HG03571 (cell line): ENCODE results near the gene TMEM139.

Experiments
- ATAC-seq: cut with Tn5 transposase; IDR thresholded peaks from one replicate; pipeline ENCODE4 v1.9.1; 2021; ENCODE audit not compliant: unreplicated experiment

TMEM139 gene

DNA sequence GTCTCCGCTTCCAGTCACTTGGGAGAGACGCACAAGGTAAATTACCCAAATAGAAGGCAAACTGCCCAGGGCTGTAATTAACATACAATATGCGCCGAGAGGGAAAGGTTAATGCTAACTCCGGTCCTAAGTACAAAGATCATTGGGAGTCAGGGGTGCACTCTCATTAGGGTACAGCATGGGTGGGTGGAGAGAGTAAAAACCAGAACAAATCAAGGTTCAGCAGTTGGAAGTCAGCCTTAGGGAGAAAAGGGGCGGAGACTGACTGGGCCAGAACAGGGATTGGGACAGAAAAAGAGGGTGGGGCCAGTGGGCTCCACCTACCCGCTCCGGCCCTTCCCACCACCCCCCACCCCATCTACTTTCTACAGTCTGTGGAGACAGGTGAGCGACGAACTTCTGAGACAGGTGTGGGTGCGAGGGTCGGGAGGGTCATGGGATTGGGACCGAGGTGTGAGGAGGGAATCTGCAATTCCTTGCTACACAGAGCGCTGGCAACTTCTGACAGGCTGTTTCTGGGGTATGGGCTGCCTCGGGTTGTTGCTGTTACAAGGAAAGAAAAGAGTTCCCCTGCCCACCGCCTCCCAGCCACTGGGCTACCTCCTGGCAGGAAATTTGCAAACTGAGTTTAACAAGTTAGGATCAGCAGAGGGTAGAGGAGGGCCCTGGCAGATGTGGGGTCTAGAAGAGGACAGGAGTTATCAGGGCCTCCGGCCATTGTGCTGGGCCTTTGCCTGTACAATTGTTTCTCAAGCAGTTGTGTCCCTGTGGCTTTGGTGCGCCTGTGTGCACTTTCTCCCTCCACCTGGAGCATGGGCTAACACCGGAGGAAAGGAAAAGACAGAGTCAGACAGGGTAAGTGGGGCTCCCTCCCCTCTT is at the start of gene TMEM139:
TSS of gene TMEM139 (plus strand) at position 368 of the 879 bp plus-strand sequence. CDS start 1,000 bp downstream, outside the sequence.
- no peak for ATAC-seq

- no peak for ATAC-seq
These were observed 49.2 kb upstream of the TMEM139 start for GRCh38 chr7:143235561-143235960.

DNA sequence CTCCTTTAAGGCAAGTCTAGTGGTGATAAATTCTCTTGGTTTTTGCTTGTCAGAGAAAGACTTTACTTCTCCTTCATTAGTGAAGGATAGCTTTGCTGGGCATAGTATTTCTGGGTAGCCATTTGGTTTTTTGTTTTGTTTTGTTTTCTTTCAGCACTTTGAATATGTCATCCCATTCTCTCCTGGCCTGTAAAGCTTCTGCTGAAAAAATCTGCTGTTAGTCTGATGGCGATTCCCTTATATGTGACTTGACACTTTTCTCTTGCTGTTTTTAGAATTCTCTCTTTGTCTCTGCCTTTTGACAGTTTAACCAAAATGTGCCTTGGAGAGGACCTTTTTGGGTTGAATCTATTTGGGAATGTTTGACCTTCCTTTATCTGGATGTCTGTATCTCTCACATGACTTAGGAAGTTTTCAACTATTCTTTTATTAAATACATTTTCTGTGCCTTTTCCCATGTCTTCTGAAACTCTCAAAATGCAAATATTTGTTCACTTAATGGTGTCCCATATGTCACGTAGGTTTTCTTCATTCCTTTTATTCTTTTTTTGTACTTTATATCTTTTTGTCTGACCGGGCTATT is 48.3 kb upstream of the TMEM139 start:
- ATAC-seq: no peak

GRCh38 chr7:143237366-143237765 is 47.4 kb upstream of the TMEM139 start:
- ATAC-seq: no peak

GRCh38 chr7:143238289-143238980 is 46.3 kb upstream of the TMEM139 start:
- no peak for ATAC-seq

DNA sequence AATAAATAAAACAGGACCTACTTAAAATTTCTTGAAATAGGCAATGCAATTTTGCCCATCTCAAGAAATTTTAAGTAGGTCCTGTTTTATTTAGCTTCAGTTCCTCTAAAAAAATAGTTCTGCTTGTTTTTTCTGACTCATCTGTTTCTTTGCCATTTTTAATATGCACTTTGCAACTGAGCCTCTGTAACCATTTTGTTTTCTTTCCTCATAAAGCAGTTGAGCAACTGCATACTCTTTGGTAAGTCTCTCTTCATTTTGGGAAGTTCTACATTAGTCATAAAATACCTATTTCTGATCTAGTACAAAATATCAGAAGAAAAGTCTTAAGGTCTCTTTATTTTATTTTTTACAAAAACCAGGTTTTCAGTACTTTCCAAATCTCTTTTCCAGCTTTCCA is 44.9 kb upstream of the TMEM139 start:
- no peak for ATAC-seq

GRCh38 chr7:143240291-143241168 is 44.2 kb upstream of the TMEM139 start:
- peak; percentile 88 for ATAC-seq

- ATAC-seq: no peak
These were observed 42.5 kb upstream of the TMEM139 start for GRCh38 chr7:143242306-143242705.

DNA sequence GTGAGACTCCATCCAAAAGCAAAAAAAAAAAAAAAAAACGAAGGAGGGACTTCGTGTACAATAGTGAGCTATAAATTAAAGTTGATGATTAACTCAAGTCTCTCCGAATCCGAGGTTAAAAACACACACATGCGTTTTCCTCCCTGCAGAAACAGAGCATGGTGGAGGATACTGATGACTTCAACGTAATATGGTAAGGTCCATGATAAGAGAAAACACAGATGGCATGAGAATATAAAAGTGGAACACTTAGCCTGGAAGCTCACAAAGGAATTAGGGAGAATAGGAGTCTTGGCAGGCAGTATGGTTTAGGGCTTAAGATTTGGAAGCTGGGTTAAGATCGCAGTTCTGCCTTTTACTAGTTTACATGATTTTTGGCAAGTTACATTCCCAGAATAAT is 41.6 kb upstream of the TMEM139 start:
- no peak for ATAC-seq

GRCh38 chr7:143243614-143244013 is 41.1 kb upstream of the TMEM139 start:
- no peak for ATAC-seq

DNA sequence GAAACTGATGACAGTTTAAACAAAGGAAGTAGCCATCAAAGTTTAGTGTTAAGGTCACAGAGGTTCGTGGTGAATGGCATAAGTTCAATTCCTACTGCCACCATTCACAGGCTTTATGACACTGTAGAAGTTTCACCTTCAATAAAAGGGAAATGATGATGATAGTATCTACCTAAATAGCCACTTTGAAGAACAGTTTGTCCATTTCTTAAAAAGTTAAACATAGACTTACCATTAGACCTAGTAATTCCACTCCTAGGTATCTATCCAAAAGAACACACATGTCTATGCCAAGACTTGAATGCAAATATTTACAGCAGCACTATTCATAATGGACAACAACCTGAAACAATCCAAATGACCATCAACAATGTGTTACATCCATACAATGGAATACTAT is 40.4 kb upstream of the TMEM139 start:
- ATAC-seq: no peak

- ATAC-seq: no peak
These were observed 39.6 kb upstream of the TMEM139 start for GRCh38 chr7:143245123-143245522.

DNA sequence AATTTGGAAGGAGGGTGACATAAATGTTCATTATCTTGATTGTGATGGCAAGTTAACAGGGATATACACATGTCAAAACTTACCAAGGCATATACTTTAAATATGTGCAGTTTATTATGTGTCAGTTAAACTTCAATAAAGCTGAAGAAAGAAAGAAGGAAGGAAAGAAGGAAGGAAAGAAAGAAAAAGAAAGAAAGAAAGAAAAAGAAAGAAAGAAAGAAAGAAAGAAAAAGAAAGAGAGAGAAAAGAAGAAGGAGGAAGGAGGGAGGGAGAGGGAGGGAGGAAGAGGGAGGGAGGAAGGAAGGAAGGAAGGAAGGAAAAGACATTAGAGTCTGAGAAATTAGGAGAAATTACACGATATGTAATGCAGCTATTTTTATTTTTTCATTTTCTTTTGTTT is 37.4 kb upstream of the TMEM139 start:
- no peak for ATAC-seq

DNA sequence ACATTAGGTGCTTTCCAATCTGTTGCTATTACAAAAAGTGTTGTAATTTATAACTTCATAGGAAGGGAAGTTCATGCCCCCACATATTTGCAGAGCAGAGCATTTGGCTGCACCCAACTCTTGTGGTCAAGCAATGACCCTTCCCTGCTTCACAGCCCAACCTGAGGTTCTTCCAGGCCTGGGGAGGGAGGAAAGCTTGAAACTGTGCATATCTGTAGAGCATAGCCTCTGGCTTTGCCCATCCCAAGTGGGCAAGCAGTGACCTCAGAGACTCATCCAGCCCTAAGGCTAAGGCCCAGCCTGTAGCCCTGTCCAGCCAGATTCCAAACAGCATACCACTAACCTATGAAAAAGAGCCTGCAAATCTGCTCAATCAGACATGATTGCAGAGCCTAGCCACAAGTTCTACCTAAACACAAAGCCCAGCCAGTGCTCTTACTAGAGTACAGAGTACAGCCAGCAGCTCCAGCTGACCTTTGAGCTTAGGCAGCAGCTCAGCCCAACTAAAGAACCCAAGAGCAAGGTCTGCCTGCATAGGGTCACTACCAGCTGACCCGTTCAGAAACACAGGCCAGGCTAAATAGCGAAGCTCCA is 35.9 kb upstream of the TMEM139 start:
- ATAC-seq: no peak

GRCh38 chr7:143250199-143250598 is 34.6 kb upstream of the TMEM139 start:
- ATAC-seq: no peak

- ATAC-seq: no peak
These were observed 33.9 kb upstream of the TMEM139 start for GRCh38 chr7:143250822-143251221.

GRCh38 chr7:143252006-143252405 is 32.8 kb upstream of the TMEM139 start:
- ATAC-seq: no peak

GRCh38 chr7:143255564-143255963 is 29.2 kb upstream of the TMEM139 start:
- ATAC-seq: no peak

GRCh38 chr7:143256325-143256724 is 28.4 kb upstream of the TMEM139 start:
- no peak for ATAC-seq

DNA sequence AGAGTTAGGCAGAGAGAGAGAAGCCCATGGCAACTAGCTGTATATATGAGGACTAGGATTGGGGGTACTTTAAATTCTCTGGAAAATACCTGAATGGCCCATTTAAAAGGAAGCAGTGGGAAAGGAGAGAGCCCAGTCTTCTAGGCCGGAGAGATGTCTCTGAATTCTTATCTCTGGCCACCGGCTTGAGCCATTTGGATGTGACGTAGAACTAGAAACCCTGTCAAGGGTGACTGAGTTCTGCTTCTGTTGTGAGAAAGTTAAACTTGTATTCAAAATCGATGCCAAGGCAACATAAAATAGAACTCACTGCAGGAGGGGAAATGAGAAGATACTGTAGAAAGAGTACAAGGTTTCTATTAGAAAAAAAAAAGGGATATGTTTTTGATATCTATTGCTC is 27.8 kb upstream of the TMEM139 start:
- peak; percentile 70 for ATAC-seq

DNA sequence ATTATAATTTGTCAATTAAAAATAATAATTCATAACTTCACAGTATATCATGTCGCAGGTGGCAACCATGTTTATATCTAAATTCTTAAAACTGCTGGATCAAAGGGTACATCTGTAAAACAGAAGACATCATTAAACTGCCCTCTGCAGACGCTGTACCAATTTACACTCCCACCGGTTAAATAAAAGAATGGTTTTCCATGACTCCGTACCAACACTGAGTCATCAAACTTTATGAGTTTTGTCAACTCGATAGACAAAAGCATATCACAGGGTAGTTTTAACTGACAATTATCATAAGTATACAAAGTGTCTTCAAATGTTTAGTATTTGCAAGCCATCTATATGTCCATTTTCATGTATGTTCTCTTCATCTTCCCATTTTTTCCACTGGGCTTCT is 27.3 kb upstream of the TMEM139 start:
- no peak for ATAC-seq
